HEK293 (cell line): ENCODE data around the gene PRXL2B.

Experiments used
- HIC1 ChIP-seq: fragments of 450-650 bp; formaldehyde crosslinking; IDR thresholded peaks from 2 replicates; pipeline ENCODE4 v1.5.1; 2016; ENCODE audit warnings: missing biosample characterization, missing genetic modification characterization
- SCRT2 ChIP-seq: fragments of 450-650 bp; formaldehyde crosslinking; IDR thresholded peaks from 2 replicates; pipeline ENCODE4 v1.5.1; 2016; ENCODE audit warnings: missing biosample characterization, missing genetic modification characterization
- ZBTB1 ChIP-seq: fragments of 450-650 bp; formaldehyde crosslinking; IDR thresholded peaks from 2 replicates; pipeline ENCODE4 v1.5.1; 2016; ENCODE audit warnings: missing biosample characterization, missing genetic modification characterization
- ZBTB11 ChIP-seq: fragments of 450-650 bp; formaldehyde crosslinking; conservative IDR thresholded peaks from 2 replicates; pipeline ENCODE4 v1.5.1; 2016; ENCODE audit warnings: low read depth, missing biosample characterization, missing genetic modification characterization
- ZNF10 ChIP-seq: fragments of 450-650 bp; formaldehyde crosslinking; IDR thresholded peaks from 2 replicates; pipeline ENCODE4 v1.5.1; 2017; ENCODE audit warnings: missing biosample characterization, missing genetic modification characterization
- ZNF350 ChIP-seq: fragments of 450-650 bp; formaldehyde crosslinking; IDR thresholded peaks from 2 replicates; pipeline ENCODE4 v1.5.0; 2017; ENCODE audit warnings: missing biosample characterization, mild to moderate bottlenecking, missing genetic modification characterization
- ZNF426 ChIP-seq: fragments of 450-650 bp; formaldehyde crosslinking; IDR thresholded peaks from 2 replicates; pipeline ENCODE4 v1.5.1; 2017; ENCODE audit warnings: missing biosample characterization, missing genetic modification characterization, mild to moderate bottlenecking, inconsistent platforms, moderate library complexity
- ZNF580 ChIP-seq: fragments of 450-650 bp; formaldehyde crosslinking; IDR thresholded peaks from 2 replicates; pipeline ENCODE4 v1.5.1; 2016; ENCODE audit warnings: missing biosample characterization, missing genetic modification characterization
- ZNF654 ChIP-seq: fragments of 450-650 bp; formaldehyde crosslinking; IDR thresholded peaks from 2 replicates; pipeline ENCODE4 v1.5.1; 2016; ENCODE audit warnings: low read depth, missing biosample characterization, missing genetic modification characterization
- TF ChIP-seq, protein P1 (sequence below): fragments of 450-650 bp; formaldehyde crosslinking; IDR thresholded peaks from 2 replicates; pipeline ENCODE4 v1.5.1; 2016; ENCODE audit warnings: missing biosample characterization, missing genetic modification characterization
- TF ChIP-seq, protein P2 (sequence below): fragments of 450-650 bp; formaldehyde crosslinking; IDR thresholded peaks from 2 replicates; pipeline ENCODE4 v1.5.1; 2016; ENCODE audit warnings: missing biosample characterization, missing genetic modification characterization
- TF ChIP-seq, protein P3 (sequence below): sonication (generic); formaldehyde crosslinking; IDR thresholded peaks from 2 replicates; pipeline ENCODE4 v1.8.1; 2022; ENCODE audit warnings: mild to moderate bottlenecking, moderate library complexity, missing genetic modification reagents

DNA sequence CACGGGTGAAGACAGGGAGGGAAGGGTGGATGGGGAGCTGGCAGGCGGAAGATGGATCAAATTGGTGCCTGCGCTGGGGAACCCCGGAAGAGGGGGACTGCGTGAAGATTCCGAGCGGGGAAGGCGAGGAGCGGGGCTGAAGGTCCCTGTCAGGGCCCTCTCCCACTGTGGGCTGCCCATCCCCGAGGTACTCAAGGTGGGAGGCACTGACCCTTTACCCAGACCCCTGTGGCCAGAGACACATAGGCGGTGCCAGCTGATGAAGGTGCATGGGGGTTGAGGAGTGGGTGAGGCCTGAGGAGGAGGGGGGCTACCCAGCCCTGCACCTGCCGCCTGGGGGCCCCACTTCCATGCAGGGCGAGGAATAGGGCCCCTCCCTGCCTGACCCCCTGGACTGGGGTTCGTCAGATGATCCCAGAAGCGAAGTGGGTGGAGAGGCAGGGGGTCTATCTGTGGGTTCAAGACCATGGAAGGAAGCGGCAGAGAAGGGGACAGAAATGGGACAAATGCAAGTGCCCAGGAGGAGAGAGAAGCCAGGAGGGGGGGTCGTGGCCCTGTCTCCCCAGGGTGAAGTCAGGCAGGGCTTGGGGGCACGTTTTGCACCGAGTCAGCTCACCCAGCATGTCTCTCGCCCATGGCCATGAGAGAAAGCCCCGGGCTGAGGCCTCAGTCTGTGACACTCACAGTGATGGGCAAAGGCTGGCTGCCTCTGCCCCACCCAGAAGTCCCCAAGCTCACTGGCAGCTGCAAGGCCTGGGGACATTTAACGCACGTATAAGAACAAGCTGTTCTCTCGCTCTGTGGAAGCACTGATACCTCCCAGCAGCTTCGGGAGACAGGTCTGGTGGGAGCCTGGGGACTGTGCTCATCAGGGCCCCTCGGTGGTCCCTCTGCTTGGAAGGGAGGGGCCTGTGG lies 53.3 kb downstream of the PRXL2B start:
- TF ChIP-seq SCRT2 (tag by site-specific recombination) (no peak), ZNF654 (no peak), ZNF350 (tag by site-specific recombination) (no peak), ZNF10 (tag by site-specific recombination) (no peak), ZNF426 (tag by site-specific recombination) (no peak), ZNF580 (tag by site-specific recombination) (no peak), HIC1 (tag by site-specific recombination) (no peak), ZBTB1 (tag by site-specific recombination) (no peak), ZBTB11 (tag by site-specific recombination) (no peak)
- TF ChIP-seq, protein P1, sequence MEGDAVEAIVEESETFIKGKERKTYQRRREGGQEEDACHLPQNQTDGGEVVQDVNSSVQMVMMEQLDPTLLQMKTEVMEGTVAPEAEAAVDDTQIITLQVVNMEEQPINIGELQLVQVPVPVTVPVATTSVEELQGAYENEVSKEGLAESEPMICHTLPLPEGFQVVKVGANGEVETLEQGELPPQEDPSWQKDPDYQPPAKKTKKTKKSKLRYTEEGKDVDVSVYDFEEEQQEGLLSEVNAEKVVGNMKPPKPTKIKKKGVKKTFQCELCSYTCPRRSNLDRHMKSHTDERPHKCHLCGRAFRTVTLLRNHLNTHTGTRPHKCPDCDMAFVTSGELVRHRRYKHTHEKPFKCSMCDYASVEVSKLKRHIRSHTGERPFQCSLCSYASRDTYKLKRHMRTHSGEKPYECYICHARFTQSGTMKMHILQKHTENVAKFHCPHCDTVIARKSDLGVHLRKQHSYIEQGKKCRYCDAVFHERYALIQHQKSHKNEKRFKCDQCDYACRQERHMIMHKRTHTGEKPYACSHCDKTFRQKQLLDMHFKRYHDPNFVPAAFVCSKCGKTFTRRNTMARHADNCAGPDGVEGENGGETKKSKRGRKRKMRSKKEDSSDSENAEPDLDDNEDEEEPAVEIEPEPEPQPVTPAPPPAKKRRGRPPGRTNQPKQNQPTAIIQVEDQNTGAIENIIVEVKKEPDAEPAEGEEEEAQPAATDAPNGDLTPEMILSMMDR (tag by site-specific recombination): no peak
- TF ChIP-seq, protein P2, sequence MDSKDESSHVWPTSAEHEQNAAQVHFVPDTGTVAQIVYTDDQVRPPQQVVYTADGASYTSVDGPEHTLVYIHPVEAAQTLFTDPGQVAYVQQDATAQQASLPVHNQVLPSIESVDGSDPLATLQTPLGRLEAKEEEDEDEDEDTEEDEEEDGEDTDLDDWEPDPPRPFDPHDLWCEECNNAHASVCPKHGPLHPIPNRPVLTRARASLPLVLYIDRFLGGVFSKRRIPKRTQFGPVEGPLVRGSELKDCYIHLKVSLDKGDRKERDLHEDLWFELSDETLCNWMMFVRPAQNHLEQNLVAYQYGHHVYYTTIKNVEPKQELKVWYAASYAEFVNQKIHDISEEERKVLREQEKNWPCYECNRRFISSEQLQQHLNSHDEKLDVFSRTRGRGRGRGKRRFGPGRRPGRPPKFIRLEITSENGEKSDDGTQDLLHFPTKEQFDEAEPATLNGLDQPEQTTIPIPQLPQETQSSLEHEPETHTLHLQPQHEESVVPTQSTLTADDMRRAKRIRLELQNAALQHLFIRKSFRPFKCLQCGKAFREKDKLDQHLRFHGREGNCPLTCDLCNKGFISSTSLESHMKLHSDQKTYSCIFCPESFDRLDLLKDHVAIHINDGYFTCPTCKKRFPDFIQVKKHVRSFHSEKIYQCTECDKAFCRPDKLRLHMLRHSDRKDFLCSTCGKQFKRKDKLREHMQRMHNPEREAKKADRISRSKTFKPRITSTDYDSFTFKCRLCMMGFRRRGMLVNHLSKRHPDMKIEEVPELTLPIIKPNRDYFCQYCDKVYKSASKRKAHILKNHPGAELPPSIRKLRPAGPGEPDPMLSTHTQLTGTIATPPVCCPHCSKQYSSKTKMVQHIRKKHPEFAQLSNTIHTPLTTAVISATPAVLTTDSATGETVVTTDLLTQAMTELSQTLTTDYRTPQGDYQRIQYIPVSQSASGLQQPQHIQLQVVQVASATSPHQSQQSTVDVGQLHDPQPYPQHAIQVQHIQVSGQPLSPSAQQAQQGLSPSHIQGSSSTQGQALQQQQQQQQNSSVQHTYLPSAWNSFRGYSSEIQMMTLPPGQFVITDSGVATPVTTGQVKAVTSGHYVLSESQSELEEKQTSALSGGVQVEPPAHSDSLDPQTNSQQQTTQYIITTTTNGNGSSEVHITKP (tag by site-specific recombination): no peak
- TF ChIP-seq, protein P3, sequence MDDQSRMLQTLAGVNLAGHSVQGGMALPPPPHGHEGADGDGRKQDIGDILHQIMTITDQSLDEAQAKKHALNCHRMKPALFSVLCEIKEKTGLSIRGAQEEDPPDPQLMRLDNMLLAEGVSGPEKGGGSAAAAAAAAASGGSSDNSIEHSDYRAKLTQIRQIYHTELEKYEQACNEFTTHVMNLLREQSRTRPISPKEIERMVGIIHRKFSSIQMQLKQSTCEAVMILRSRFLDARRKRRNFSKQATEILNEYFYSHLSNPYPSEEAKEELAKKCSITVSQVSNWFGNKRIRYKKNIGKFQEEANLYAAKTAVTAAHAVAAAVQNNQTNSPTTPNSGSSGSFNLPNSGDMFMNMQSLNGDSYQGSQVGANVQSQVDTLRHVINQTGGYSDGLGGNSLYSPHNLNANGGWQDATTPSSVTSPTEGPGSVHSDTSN (CRISPR knock-in tag): no peak
